ES-I3 (cell line): Measurements from ENCODE around the gene AFAP1L1.

Experiments
- H3K36me3 ChIP-seq: 2 replicates; pipeline ENCODE4 v1.6.1; 2013; ENCODE audit warnings: mild to moderate bottlenecking, low read length, control low read depth, moderate library complexity; ENCODE audit not compliant: insufficient read depth
- H3K4me1 ChIP-seq: 2 replicates; pipeline ENCODE4 v1.6.1; 2013; ENCODE audit warnings: mild to moderate bottlenecking, control low read depth, low read length; ENCODE audit not compliant: insufficient read depth
- H3K9ac ChIP-seq: 2 replicates; pipeline ENCODE4 v1.6.1; 2013; ENCODE audit warnings: low read depth, mild to moderate bottlenecking, low read length, moderate library complexity
- H3K9me3 ChIP-seq: 2 replicates; pipeline ENCODE4 v1.6.1; 2013; ENCODE audit warnings: mild to moderate bottlenecking, low read length, moderate library complexity; ENCODE audit not compliant: control insufficient read depth, insufficient read depth

The AFAP1L1 gene

DNA sequence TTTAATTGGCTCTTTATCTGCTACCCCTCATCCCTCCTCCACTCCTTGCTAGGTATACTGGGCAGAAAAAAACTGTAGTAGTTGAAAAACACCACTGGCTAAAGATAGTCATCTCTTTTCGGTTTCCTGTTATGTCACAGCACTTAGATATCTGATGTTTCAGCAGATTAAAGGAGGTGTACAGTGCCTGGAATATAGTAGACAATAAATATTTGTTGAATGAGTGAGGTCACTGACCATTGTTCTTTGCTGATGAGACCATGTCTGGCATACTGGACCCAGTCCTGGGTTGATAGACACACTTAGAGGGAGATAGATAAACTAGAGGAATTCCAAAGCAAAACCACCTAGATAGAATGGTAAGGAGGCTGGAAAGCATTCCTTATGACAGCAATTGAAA lies 76.9 kb downstream of the AFAP1L1 start:
- no peaks in the 10 kb centered on the region for H3K9me3 ChIP-seq
- no peaks in the 10 kb centered on the region for H3K4me1 ChIP-seq
- peaks cover 40% of the 10 kb centered on the region for H3K36me3 ChIP-seq
- H3K9ac ChIP-seq, result no peak overlapping the region

GRCh38 chr5:149349382-149349781 lies 77.7 kb downstream of the AFAP1L1 start:
- no peaks in the 10 kb centered on the region for H3K9me3 ChIP-seq
- peaks cover 40% of the 10 kb centered on the region for H3K36me3 ChIP-seq
- H3K9ac ChIP-seq, result no peak overlapping the region
- no peaks in the 10 kb centered on the region for H3K4me1 ChIP-seq

GRCh38 chr5:149352169-149352568 lies 80.5 kb downstream of the AFAP1L1 start:
- Histone ChIP-seq H3K9me3 (no peaks in the 10 kb centered on the region), H3K4me1 (no peaks in the 10 kb centered on the region), H3K36me3 (peaks cover 42% of the 10 kb centered on the region), H3K9ac (no peak overlapping the region)

DNA sequence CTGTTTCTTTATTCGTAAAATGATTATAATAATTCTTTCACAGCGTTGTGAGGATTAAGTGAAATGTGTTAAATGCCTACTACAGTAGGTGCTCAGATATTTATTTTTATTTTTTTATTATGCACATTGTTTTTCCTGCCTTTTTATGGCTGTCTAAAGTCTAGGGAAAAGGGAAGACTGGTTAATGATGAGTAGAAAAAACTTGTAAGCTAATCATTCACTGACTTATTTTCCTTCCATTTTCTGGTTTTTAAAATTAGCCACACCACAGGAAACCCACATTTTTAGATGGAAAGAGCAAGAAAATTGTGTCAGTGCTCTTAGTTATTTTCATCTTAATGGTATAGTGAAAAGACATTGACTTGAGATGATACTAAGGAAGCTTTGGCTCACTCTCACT lies 82.3 kb downstream of the AFAP1L1 start:
- H3K9me3 ChIP-seq, result no peaks in the 10 kb centered on the region
- no peaks in the 10 kb centered on the region for H3K4me1 ChIP-seq
- no peak overlapping the region for H3K9ac ChIP-seq
- H3K36me3 ChIP-seq, result peaks cover 29% of the 10 kb centered on the region

- H3K36me3 ChIP-seq, result peaks cover 17% of the 10 kb centered on the region
- no peak overlapping the region for H3K9ac ChIP-seq
- no peaks in the 10 kb centered on the region for H3K9me3 ChIP-seq
- H3K4me1 ChIP-seq, result no peaks in the 10 kb centered on the region
These were observed 84.0 kb downstream of the AFAP1L1 start for GRCh38 chr5:149355688-149356087.

DNA sequence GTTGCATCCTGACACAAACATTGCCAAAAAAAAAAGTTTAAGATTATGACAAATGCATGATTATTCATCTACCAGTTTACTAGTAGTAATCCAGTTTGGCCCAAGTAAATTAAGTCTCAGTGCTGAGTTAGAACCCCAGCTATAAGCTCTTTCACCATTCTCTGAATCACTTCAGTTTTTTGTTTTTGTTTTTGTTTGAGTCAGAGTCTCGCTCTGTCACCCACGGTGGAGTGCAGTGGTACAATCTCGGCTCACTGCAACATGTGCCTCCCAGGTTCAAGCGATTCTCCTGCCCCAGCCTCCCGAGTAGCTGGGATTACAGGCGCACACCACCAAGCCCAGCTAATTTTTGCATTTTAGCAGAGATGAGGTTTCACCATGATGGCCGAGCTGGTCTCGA lies 84.7 kb downstream of the AFAP1L1 start:
- Histone ChIP-seq H3K36me3 (peaks cover 10% of the 10 kb centered on the region), H3K4me1 (no peaks in the 10 kb centered on the region)

GRCh38 chr5:149357370-149358293 lies 86.0 kb downstream of the AFAP1L1 start, which contains the start of gene PCYOX1L:
TSS of gene PCYOX1L (plus strand) at chr5:149358046. CDS start at chr5:149358069, 23 bp downstream.
- H3K4me1 ChIP-seq, result no peaks in the 10 kb centered on the region
- H3K9ac ChIP-seq, result peak within 1 kb of the TSS; percentile 61
- H3K36me3 ChIP-seq, result peaks cover 2% of the 10 kb centered on the region; the same call in 1 of the 2 replicates

More for the DNA sequence above, 84.7 kb downstream of the AFAP1L1 start:
- Histone ChIP-seq H3K9ac (no peak overlapping the region), H3K9me3 (no peaks in the 10 kb centered on the region)

GRCh38 chr5:149358294-149358651 lies 86.6 kb downstream of the AFAP1L1 start:
- peaks cover 2% of the 10 kb centered on the region; the same call in 1 of the 2 replicates for H3K36me3 ChIP-seq
- peak overlapping the region; percentile 61 for H3K9ac ChIP-seq
- no peaks in the 10 kb centered on the region for H3K9me3 ChIP-seq
- no peaks in the 10 kb centered on the region for H3K4me1 ChIP-seq

More at GRCh38 chr5:149357370-149358293, 86.0 kb downstream of the AFAP1L1 start, which contains the start of gene PCYOX1L:
- H3K9me3 ChIP-seq, result no peaks in the 10 kb centered on the region

- H3K36me3 ChIP-seq, result peaks cover 2% of the 10 kb centered on the region; the same call in 1 of the 2 replicates
- H3K9me3 ChIP-seq, result no peaks in the 10 kb centered on the region
- no peaks in the 10 kb centered on the region for H3K4me1 ChIP-seq
- H3K9ac ChIP-seq, result no peak overlapping the region; the same call in 1 of the 2 replicates
These were observed 87.3 kb downstream of the AFAP1L1 start for GRCh38 chr5:149358868-149359495.

- Histone ChIP-seq H3K9ac (no peak overlapping the region), H3K4me1 (no peaks in the 10 kb centered on the region), H3K36me3 (peaks cover 2% of the 10 kb centered on the region; the same call in 1 of the 2 replicates), H3K9me3 (no peaks in the 10 kb centered on the region)
These were observed 88.6 kb downstream of the AFAP1L1 start for GRCh38 chr5:149360272-149360671.

DNA sequence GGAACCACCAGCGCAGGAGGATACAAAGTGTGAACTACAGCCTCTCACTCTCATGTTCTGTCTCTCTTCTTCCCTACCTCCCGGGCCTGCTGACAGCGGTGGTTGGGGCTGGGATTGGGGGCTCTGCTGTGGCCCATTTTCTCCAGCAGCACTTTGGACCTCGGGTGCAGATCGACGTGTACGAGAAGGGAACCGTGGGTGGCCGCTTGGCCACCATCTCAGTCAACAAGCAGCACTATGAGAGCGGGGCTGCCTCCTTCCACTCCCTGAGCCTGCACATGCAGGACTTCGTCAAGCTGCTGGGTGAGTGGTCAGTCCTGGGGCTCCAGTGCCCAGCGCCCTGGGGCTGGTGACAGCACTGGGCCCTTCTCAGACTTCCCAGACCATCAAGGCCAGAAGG lies 90.9 kb downstream of the AFAP1L1 start:
- H3K36me3 ChIP-seq, result no peaks in the 10 kb centered on the region
- no peak overlapping the region for H3K9ac ChIP-seq
- peaks cover 3% of the 10 kb centered on the region; the same call in 1 of the 2 replicates for H3K4me1 ChIP-seq
- no peaks in the 10 kb centered on the region for H3K9me3 ChIP-seq

DNA sequence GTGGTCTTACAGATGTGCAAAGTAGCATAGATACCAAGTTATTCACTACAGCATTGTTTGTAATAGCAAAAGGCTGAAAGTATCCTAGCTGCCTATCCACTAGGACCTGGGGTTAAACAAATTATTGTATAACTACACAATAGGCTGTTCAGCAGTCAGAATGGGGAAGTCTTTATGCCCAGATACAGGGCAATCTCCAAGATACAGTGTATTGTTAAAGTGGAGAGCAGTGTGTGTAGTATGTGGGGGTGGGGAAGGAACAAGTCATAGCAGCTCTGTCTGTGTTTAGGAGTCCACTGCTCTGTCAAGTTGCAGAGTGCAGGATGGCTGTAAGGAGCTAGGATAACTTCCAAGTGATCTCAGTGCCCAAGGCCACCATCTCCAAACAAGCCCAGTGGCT lies 91.7 kb downstream of the AFAP1L1 start:
- no peaks in the 10 kb centered on the region for H3K36me3 ChIP-seq
- no peaks in the 10 kb centered on the region for H3K9me3 ChIP-seq
- H3K9ac ChIP-seq, result no peak overlapping the region
- peaks cover 3% of the 10 kb centered on the region; the same call in 1 of the 2 replicates for H3K4me1 ChIP-seq

DNA sequence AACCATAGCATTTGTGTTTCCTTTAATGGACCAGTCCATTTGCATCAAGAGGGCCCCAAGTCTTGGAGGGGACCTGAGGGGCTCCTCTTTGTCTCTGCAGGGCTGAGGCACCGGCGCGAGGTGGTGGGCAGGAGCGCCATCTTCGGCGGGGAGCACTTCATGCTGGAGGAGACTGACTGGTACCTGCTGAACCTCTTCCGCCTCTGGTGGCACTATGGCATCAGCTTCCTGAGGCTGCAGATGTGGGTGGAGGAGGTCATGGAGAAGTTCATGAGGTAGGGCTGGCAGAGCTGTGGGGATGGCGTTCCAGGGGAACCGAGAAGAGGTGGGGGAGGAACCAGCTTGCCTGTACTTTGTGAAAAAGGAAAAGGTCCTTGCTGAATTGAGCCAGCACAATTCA lies 92.3 kb downstream of the AFAP1L1 start:
- H3K9me3 ChIP-seq, result no peaks in the 10 kb centered on the region
- peaks cover 3% of the 10 kb centered on the region; the same call in 1 of the 2 replicates for H3K4me1 ChIP-seq
- no peak overlapping the region for H3K9ac ChIP-seq
- H3K36me3 ChIP-seq, result no peaks in the 10 kb centered on the region

DNA sequence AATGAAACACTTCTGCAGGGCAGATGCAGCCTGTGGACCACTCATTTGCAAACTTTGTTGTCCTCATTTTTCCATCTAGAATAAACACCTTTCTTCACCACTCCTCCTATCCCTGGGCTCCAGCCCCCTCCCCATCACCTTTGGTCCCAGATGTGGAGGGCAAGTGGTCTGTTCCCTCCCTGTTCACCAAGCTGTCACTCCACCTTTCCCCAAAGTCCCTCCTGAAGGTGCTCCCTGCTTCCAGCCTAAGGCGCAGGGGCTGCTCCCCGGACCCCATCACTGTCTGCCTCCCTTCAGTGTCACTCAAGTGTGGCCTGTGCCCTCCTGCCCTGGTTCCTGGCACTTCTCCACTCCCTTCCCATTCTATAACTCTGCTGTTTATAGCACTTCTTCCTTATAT lies 93.1 kb downstream of the AFAP1L1 start:
- no peak overlapping the region for H3K9ac ChIP-seq
- H3K9me3 ChIP-seq, result no peaks in the 10 kb centered on the region
- H3K36me3 ChIP-seq, result no peaks in the 10 kb centered on the region
- H3K4me1 ChIP-seq, result peaks cover 3% of the 10 kb centered on the region; the same call in 1 of the 2 replicates
